ENCODE results near the gene VPS45. TPM values are rescaled to one million over a fixed set of nuclear protein-coding genes. Genes with fewer than 3 reads are reported as not detected.
A peak's percentile ranks its signal among the peaks of the same experiment; 100 is the strongest.
"Not testable (repeated sequence)": the region's sequence is repeated elsewhere in the genome, so short reads cannot be mapped to it uniquely, and the experiment has no call there.

VPS45 gene
- total RNA-seq, 2 experiments from 2014 or later: 34.1 to 38.1 TPM

- CTCF ChIA-PET; H3K27ac Mint-ChIP-seq; DNase-seq; H3K4me3 Mint-ChIP-seq; POLR2A ChIA-PET; H3K9me3 Mint-ChIP-seq; H3K36me3 Mint-ChIP-seq (ENCODE audit: low read depth): not testable (repeated sequence)
- Mint-ChIP-seq H3K27me3 (peaks cover 20% of the 10 kb centered on the region), H3K4me1 (peaks cover 40% of the 10 kb centered on the region)
Measured at GRCh38 chr1:150146016-150146415, 78.4 kb downstream of the VPS45 start.

- H3K9me3 Mint-ChIP-seq: no peaks in the 10 kb centered on the region
- H3K27me3 Mint-ChIP-seq: peaks cover 20% of the 10 kb centered on the region
- peaks cover 15% of the 10 kb centered on the region for H3K36me3 Mint-ChIP-seq (ENCODE audit: low read depth)
- POLR2A ChIA-PET: interaction anchor here (0.6 kb wide), 1 partner anchor 242 kb away, joined by 3 read pairs; no protein-coding TSS in a partner anchor
- peaks cover 49% of the 10 kb centered on the region for H3K4me1 Mint-ChIP-seq
- H3K27ac Mint-ChIP-seq: no peak overlapping the region
- H3K4me3 Mint-ChIP-seq: no peak overlapping the region
- DNase-seq: peak; percentile 22
- CTCF ChIA-PET: interaction anchor here (0.6 to 1.5 kb wide), 2 partner anchors 69 to 668 kb away, joined by 3 to 4 read pairs; no protein-coding TSS in a partner anchor
Measured at GRCh38 chr1:150146849-150147542, 79.4 kb downstream of the VPS45 start.

GRCh38 chr1:150148837-150149270 is 81.3 kb downstream of the VPS45 start:
- CTCF ChIA-PET: interaction anchor here (1.2 to 1.5 kb wide), 3 partner anchors 11 to 74 kb away, joined by 3 to 6 read pairs (median 3); no protein-coding TSS in a partner anchor

GRCh38 chr1:150149271-150150132 is 81.9 kb downstream of the VPS45 start, which contains the start of gene PLEKHO1:
Gene PLEKHO1, plus strand, starts transcription at chr1:150149916. Its CDS starts 342 bp downstream, at chr1:150150258.
- DNase-seq: peak; percentile 80
- CTCF ChIA-PET: interaction anchor here (0.9 to 1.5 kb wide), 7 partner anchors 9 to 261 kb away, joined by 3 to 6 read pairs (median 3); a partner anchor contains a TSS
- peaks cover 20% of the 10 kb centered on the region for H3K27me3 Mint-ChIP-seq
- H3K4me1 Mint-ChIP-seq: peaks cover 68% of the 10 kb centered on the region
- H3K27ac Mint-ChIP-seq: peak within 1 kb of the TSS; percentile 92
- peak within 1 kb of the TSS; percentile 88 for H3K4me3 Mint-ChIP-seq
- H3K9me3 Mint-ChIP-seq: no peaks in the 10 kb centered on the region
- POLR2A ChIA-PET: interaction anchor here (1.2 kb wide), 1 partner anchor 10 kb away, joined by 4 read pairs; no protein-coding TSS in a partner anchor
- H3K36me3 Mint-ChIP-seq (ENCODE audit: low read depth): peaks cover 34% of the 10 kb centered on the region

More at GRCh38 chr1:150148837-150149270, 81.3 kb downstream of the VPS45 start:
- Mint-ChIP-seq H3K27ac (peak overlapping the region; percentile 85), H3K27me3 (peaks cover 20% of the 10 kb centered on the region), H3K4me1 (peaks cover 64% of the 10 kb centered on the region), H3K4me3 (peak overlapping the region; percentile 88), H3K9me3 (no peaks in the 10 kb centered on the region), H3K36me3 (ENCODE audit: low read depth) (peaks cover 29% of the 10 kb centered on the region)
- POLR2A ChIA-PET: no interaction called here
- no peak for DNase-seq

GRCh38 chr1:150150133-150151021 is 82.8 kb downstream of the VPS45 start:
- Mint-ChIP-seq H3K9me3 (no peaks in the 10 kb centered on the region), H3K36me3 (ENCODE audit: low read depth) (peaks cover 41% of the 10 kb centered on the region), H3K4me3 (peak overlapping the region; percentile 88), H3K27ac (peak overlapping the region; percentile 92), H3K27me3 (peaks cover 20% of the 10 kb centered on the region), H3K4me1 (peaks cover 62% of the 10 kb centered on the region)
- ChIA-PET CTCF (interaction anchor here (0.9 to 1.5 kb wide), 7 partner anchors 10 to 262 kb away, joined by 3 to 6 read pairs (median 3); a partner anchor contains a TSS), POLR2A (interaction anchor here (1.2 kb wide), 1 partner anchor 9 kb away, joined by 4 read pairs; no protein-coding TSS in a partner anchor)
- no peak for DNase-seq

- ChIA-PET CTCF (interaction anchor here (2.1 kb wide), 1 partner anchor 11 kb away, joined by 8 read pairs; no protein-coding TSS in a partner anchor), POLR2A (no interaction called here)
- peaks cover 20% of the 10 kb centered on the region for H3K27me3 Mint-ChIP-seq
- DNase-seq: peak; percentile 74
- H3K4me3 Mint-ChIP-seq: peak overlapping the region; percentile 88
- peak overlapping the region; percentile 92 for H3K27ac Mint-ChIP-seq
- peaks cover 61% of the 10 kb centered on the region for H3K4me1 Mint-ChIP-seq
- H3K36me3 Mint-ChIP-seq (ENCODE audit: low read depth): peaks cover 48% of the 10 kb centered on the region
- H3K9me3 Mint-ChIP-seq: no peaks in the 10 kb centered on the region
Measured at GRCh38 chr1:150151291-150152181, 84.0 kb downstream of the VPS45 start.

GRCh38 chr1:150152182-150152536 is 84.6 kb downstream of the VPS45 start:
- Mint-ChIP-seq H3K4me3 (peak overlapping the region; percentile 88), H3K27me3 (peaks cover 18% of the 10 kb centered on the region), H3K9me3 (no peaks in the 10 kb centered on the region), H3K36me3 (ENCODE audit: low read depth) (peaks cover 53% of the 10 kb centered on the region), H3K27ac (peak overlapping the region; percentile 92), H3K4me1 (peaks cover 61% of the 10 kb centered on the region)
- POLR2A ChIA-PET: no interaction called here
- CTCF ChIA-PET: interaction anchor here (2.1 kb wide), 1 partner anchor 10 kb away, joined by 8 read pairs; no protein-coding TSS in a partner anchor
- no peak for DNase-seq

- Mint-ChIP-seq H3K4me3 (no peak overlapping the region), H3K9me3 (no peaks in the 10 kb centered on the region), H3K27me3 (peaks cover 14% of the 10 kb centered on the region), H3K36me3 (ENCODE audit: low read depth) (peaks cover 61% of the 10 kb centered on the region), H3K27ac (peak overlapping the region; percentile 43), H3K4me1 (peaks cover 62% of the 10 kb centered on the region)
- POLR2A ChIA-PET: no interaction called here
- CTCF ChIA-PET: interaction anchor here (0.7 to 2.1 kb wide), 4 partner anchors 9 to 79 kb away, joined by 3 to 8 read pairs (median 4); no protein-coding TSS in a partner anchor
- DNase-seq: no peak
Measured at GRCh38 chr1:150152772-150153456, 85.3 kb downstream of the VPS45 start.

- Mint-ChIP-seq H3K4me3 (no peak overlapping the region), H3K27ac (peak overlapping the region; percentile 7), H3K9me3 (no peaks in the 10 kb centered on the region), H3K4me1 (peaks cover 62% of the 10 kb centered on the region), H3K36me3 (ENCODE audit: low read depth) (peaks cover 71% of the 10 kb centered on the region), H3K27me3 (peaks cover 3% of the 10 kb centered on the region)
- DNase-seq: no peak
- POLR2A ChIA-PET: no interaction called here
- CTCF ChIA-PET: interaction anchor here (1.3 to 1.6 kb wide), 2 partner anchors 10 to 11 kb away, joined by 3 to 5 read pairs; no protein-coding TSS in a partner anchor
Measured at GRCh38 chr1:150154143-150154542, 86.6 kb downstream of the VPS45 start.

- Mint-ChIP-seq H3K9me3 (no peaks in the 10 kb centered on the region), H3K4me1 (peaks cover 73% of the 10 kb centered on the region), H3K4me3 (no peak overlapping the region), H3K27me3 (no peaks in the 10 kb centered on the region), H3K27ac (no peak overlapping the region), H3K36me3 (ENCODE audit: low read depth) (peaks cover 83% of the 10 kb centered on the region)
- ChIA-PET CTCF (interaction anchor here (1.1 to 1.3 kb wide), 2 partner anchors 10 to 31 kb away, joined by 3 read pairs; no protein-coding TSS in a partner anchor), POLR2A (interaction anchor here (0.6 kb wide), 1 partner anchor 24 kb away, joined by 3 read pairs; no protein-coding TSS in a partner anchor)
- no peak for DNase-seq
Measured at GRCh38 chr1:150155413-150156071, 88.0 kb downstream of the VPS45 start.

All from activated CD4-positive, alpha-beta T cell treated with anti-CD3 and anti-CD28 coated beads, Interleukin-2, amount 10 ng/mL, durations not matched to agents 7 days and 5 days (primary cell).